Measurements from ENCODE around the gene SENP5. TPM values are rescaled to one million over a fixed set of nuclear protein-coding genes. Genes with fewer than 3 reads are reported as not detected.
A peak's percentile ranks its signal among the peaks of the same experiment; 100 is the strongest.

Gene SENP5
- total and polyA plus RNA-seq, 9 of the 15 experiments (the other 6 are each of a cell fraction or from before 2014, with no cell fraction given), result 18.3 to 59.7 (median 35.8) TPM

DNA sequence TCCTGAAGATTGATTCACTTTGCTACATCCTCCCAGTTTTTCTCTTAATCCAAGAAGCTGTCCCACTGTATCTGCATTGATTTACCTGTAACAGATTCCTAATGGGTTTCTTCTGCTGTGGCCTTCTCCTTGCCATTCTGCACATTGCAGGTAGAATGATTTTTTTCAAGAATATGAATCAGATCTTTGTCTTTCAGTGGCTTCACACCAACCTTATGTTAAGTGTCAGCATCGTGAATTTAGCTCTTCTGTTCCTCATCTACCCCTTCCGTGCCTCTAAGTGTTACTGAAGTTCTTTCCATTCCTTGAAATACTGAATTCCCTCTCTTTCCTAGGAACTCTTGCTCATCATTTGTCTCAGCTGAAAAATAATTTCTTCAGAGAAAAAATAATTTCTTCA is 7.5 kb downstream of the SENP5 start (continued):
- no peak for TF ChIP-seq SETDB1 (IDR thresholded peaks at IDR 0.05; ENCODE audit: low read length)
- TF ChIP-seq ERF (CRISPR knock-in tag; IDR thresholded peaks at IDR 0.05), result no peak
- TF ChIP-seq DACH1 (IDR thresholded peaks at IDR 0.05; ENCODE audit: partially characterized antibody), result no peak
- TF ChIP-seq SRF (CRISPR knock-in tag; IDR thresholded peaks at IDR 0.05), result no peak
- no peak for TF ChIP-seq EGR1 (conservative IDR thresholded peaks at IDR 0.05)
- TF ChIP-seq ATF7 (IDR thresholded peaks at IDR 0.05), result no peak

DNA sequence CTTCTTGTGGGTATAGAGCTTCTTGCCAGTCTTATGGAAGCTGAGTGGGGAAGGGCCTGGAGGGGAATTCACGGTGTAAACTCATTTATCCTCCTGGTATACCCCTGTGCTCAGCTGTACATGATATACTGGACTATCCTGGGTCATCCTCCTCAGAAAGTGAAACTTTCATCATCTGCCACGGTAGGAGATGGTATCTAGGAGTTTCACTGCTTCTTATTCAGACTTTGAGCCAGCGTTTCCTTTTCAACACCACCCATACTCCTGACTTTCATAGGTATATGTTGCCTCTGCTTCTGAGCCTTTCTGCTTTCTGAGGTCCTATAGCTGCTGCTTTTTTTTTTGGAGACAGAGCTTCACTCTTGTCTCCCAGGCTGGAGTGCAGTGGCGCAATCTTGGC is 15.6 kb downstream of the SENP5 start:
- FAIRE-seq (no peak), ATAC-seq (peak; percentile 61)
- TF ChIP-seq CEBPB (tag; IDR thresholded peaks at IDR 0.05) (peak; percentile 61), HDAC8 (tag; IDR thresholded peaks at IDR 0.05) (no peak), ZNF324 (CRISPR knock-in tag; IDR thresholded peaks at IDR 0.05) (no peak)
- TF ChIP-seq, protein P1, sequence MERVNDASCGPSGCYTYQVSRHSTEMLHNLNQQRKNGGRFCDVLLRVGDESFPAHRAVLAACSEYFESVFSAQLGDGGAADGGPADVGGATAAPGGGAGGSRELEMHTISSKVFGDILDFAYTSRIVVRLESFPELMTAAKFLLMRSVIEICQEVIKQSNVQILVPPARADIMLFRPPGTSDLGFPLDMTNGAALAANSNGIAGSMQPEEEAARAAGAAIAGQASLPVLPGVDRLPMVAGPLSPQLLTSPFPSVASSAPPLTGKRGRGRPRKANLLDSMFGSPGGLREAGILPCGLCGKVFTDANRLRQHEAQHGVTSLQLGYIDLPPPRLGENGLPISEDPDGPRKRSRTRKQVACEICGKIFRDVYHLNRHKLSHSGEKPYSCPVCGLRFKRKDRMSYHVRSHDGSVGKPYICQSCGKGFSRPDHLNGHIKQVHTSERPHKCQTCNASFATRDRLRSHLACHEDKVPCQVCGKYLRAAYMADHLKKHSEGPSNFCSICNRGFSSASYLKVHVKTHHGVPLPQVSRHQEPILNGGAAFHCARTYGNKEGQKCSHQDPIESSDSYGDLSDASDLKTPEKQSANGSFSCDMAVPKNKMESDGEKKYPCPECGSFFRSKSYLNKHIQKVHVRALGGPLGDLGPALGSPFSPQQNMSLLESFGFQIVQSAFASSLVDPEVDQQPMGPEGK (CRISPR knock-in tag; IDR thresholded peaks at IDR 0.05; ENCODE audit: borderline replicate concordance), result no peak

More for the DNA sequence above, 15.6 kb downstream of the SENP5 start:
- peaks cover 87% of the 10 kb centered on the region for H3K79me2 ChIP-seq (ENCODE audit: control insufficient read depth, insufficient read depth, low read length)
- H3K4me1 ChIP-seq (replicated peaks in 1 of 2; ENCODE audit: control insufficient read depth in 2 of 2, insufficient read depth in 2 of 2, low read length in 2 of 2), result peaks cover 0 to 4% of the 10 kb centered on the region in 2 experiments; a peak in 2 of 5 replicates
- no peak overlapping the region for H2AFZ ChIP-seq (ENCODE audit: low read depth, low read length)
- 60% methylated on average over 4 of the region's 4 CpGs for WGBS (ENCODE audit: insufficient coverage, low coverage, missing lambda C conversion rate)
- in situ Hi-C loops (cut with MboI), result no loop called here
- no TSS peak for BruUV-seq (replicated peaks)
- H3K36me3 ChIP-seq (ENCODE audit: control insufficient read depth, insufficient read depth, low read length), result peaks cover 58% of the 10 kb centered on the region
- no peaks in the 10 kb centered on the region for H3K9me3 ChIP-seq (replicated peaks; ENCODE audit: control insufficient read depth, insufficient read depth, low read depth, low read length)
- no peak overlapping the region for H3K4me3 ChIP-seq
- POLR2A ChIA-PET, result interaction anchor here (1.7 kb wide), 1 partner anchor 9 kb away, joined by 6 read pairs; no protein-coding TSS in a partner anchor
- no peak overlapping the region for H3K4me2 ChIP-seq (ENCODE audit: insufficient read depth, low read length)
- intact Hi-C loops (cut with micrococcal nuclease), result no loop called here
- no peaks in the 10 kb centered on the region; the same call in 1 of the 2 replicates for H4K20me1 ChIP-seq (replicated peaks; ENCODE audit: control insufficient read depth, insufficient read depth, low read length)
- H3K9ac ChIP-seq (ENCODE audit: insufficient read depth in 1 of 2, low read depth in 2 of 2, low read length in 2 of 2), result no peak overlapping the region
- H3K27ac ChIP-seq (ENCODE audit: extremely low read depth, low read depth, low read length), result no peak overlapping the region
- H3K9me1 ChIP-seq (ENCODE audit: control insufficient read depth, insufficient read depth, low read length), result no peaks in the 10 kb centered on the region
- no peaks in the 10 kb centered on the region for H3K27me3 ChIP-seq (ENCODE audit: control insufficient read depth in 2 of 2, insufficient read depth in 2 of 2, low read length in 2 of 2)
- DNase-seq (ENCODE audit: extremely low read depth in 1 of 4, low spot score in 3 of 4), result no peak
- CTCF ChIA-PET (ENCODE audit: low intra/inter-chr PET ratio), result no interaction called here

All from K562 (cell line).